Measurements from ENCODE around the gene ENO2.

The ENO2 gene

GRCh38 chr12:6948873-6949594, 34.7 kb downstream of the ENO2 start:
- DNase-seq (ENCODE audit: low read depth in 2 of 2) = no peak

GRCh38 chr12:6950401-6950801, 36.0 kb downstream of the ENO2 start:
- DNase-seq (ENCODE audit: low read depth in 2 of 2) = no peak

- DNase-seq (ENCODE audit: low read depth in 2 of 2) = no peak
Measured at GRCh38 chr12:6950811-6951540, 36.6 kb downstream of the ENO2 start, which contains the start of gene PTPN6. PTPN6 (plus strand) TSS chr12:6951356; CDS start chr12:6951513, 157 bp downstream.

GRCh38 chr12:6951551-6952120, 37.3 kb downstream of the ENO2 start:
- no peak for DNase-seq (ENCODE audit: low read depth in 2 of 2)

GRCh38 chr12:6952121-6952862, 37.9 kb downstream of the ENO2 start:
- no peak for DNase-seq (ENCODE audit: low read depth in 2 of 2)

GRCh38 chr12:6952863-6953441, 38.6 kb downstream of the ENO2 start:
- no peak for DNase-seq (ENCODE audit: low read depth in 2 of 2)

- peak; percentile 31 to 37 for DNase-seq (ENCODE audit: low read depth in 2 of 2)
Measured at GRCh38 chr12:6953442-6954315, 39.3 kb downstream of the ENO2 start.

GRCh38 chr12:6954316-6955107, 40.1 kb downstream of the ENO2 start:
- no peak for DNase-seq (ENCODE audit: low read depth in 2 of 2)

- no peak for DNase-seq (ENCODE audit: low read depth in 2 of 2)
Measured at GRCh38 chr12:6955108-6956020, 41.0 kb downstream of the ENO2 start.

GRCh38 chr12:6956021-6956727, 41.8 kb downstream of the ENO2 start:
- no peak for DNase-seq (ENCODE audit: low read depth in 2 of 2)

GRCh38 chr12:6957151-6957701, 42.8 kb downstream of the ENO2 start:
- no peak for DNase-seq (ENCODE audit: low read depth in 2 of 2)

GRCh38 chr12:6957741-6958608, 43.6 kb downstream of the ENO2 start:
- no peak for DNase-seq (ENCODE audit: low read depth in 2 of 2)

GRCh38 chr12:6958609-6959057, 44.3 kb downstream of the ENO2 start:
- no peak for DNase-seq (ENCODE audit: low read depth in 2 of 2)

- DNase-seq (ENCODE audit: low read depth in 2 of 2) = no peak
Measured at GRCh38 chr12:6959058-6959804, 44.9 kb downstream of the ENO2 start.

- no peak for DNase-seq (ENCODE audit: low read depth in 2 of 2)
Measured at GRCh38 chr12:6959805-6960592, 45.6 kb downstream of the ENO2 start.

Data from fibroblast of skin of left biceps (primary cell).